Measurements from ENCODE around the gene LRRC72.

- TF ChIP-seq POLR2AphosphoS5 (IDR thresholded peaks at IDR 0.05; ENCODE audit: low read depth, low read length) = no peak
- TF ChIP-seq POLR2A (IDR thresholded peaks at IDR 0.05; ENCODE audit: low read depth, low read length) = no peak
- no peak for TF ChIP-seq TAF1 (IDR thresholded peaks at IDR 0.05; ENCODE audit: borderline replicate concordance, low read depth, low read length)
These were observed 5.6 kb downstream of the LRRC72 start for GRCh38 chr7:16532272-16532671.

Measured in GM12892 (cell line).